GM19395 (cell line): Measurements from ENCODE around the gene GRPEL1.
"Not testable (repeated sequence)": the region's sequence is repeated elsewhere in the genome, so short reads cannot be mapped to it uniquely, and the experiment has no call there.

Source experiments
- ATAC-seq: cut with Tn5 transposase; IDR thresholded peaks from one replicate; pipeline ENCODE4 v1.9.1; 2021; ENCODE audit warnings: mild to moderate bottlenecking, moderate library complexity; ENCODE audit not compliant: unreplicated experiment

The GRPEL1 gene

DNA sequence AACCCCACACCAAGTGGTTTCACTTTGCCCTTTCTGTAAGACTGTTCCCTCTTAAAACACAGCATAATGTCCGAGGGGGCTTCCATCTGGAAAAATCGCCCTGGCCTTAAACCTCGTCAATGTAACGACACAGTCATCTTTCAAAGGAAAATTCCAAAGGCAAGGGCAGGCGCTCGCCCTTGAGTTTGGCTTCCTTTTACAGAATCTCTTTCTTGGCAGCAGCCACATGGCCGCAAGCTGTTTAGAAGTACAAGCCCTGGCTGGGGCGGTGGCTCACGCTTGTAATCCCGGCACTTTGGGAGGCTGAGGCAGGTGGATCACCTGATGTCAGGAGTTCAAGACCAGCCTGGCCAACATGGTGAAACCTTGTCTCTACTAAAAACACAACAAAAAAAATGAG is 27.1 kb upstream of the GRPEL1 start:
- no peak for ATAC-seq

DNA sequence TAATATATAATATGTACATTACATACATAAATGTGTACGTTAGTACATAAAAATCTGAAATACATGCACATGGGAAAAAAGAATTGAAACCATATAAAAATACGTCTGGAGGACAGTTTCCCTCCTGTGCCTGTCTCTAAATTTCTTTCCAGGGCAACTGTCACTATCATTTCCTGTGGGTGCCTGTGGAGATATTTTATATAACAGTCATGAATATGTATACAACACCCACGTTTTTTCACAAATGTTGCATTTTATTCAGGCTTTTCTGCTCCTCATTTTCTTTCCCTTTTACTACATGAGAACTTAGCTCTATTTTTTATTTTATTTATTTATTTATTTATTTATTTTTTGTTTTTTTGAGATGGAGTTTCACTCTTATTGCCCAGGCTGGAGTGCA is 24.2 kb upstream of the GRPEL1 start:
- ATAC-seq, result no peak

DNA sequence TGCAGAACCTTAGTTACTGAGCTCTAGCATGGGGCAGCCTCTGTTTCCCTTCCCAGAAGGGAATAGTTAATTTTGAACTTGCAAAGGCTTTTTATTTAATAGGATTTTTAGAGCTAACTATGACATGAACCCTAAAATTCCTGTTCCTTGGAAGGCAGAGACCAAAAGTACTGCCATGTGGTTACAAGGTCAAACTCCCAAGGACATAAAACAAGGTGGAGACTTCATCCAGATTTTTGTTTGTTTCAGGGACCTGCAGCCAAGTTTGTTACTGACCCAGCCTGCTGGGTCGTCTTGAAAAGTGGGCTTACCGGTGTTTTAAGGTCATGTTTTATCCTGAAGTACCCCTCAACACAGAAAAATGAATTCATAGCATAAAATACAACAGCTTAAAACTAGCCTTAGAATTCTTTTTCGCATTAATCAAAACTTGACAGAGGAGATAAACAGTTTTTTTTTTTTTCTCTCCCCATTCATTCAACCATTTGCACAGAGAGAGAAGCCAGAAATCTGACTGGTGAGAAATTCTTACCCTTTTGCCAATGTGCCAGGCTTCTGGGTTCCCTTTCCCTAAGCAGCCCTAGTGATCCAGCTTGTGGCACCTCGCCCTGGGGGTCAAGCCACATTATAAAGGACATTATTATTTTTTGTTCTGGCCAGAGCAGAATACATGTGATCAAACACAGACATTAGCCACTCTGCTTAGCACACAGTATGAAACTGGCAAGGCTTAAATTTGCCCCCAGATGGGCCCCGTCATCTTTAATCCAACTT is 21.5 kb upstream of the GRPEL1 start:
- ATAC-seq, result no peak

DNA sequence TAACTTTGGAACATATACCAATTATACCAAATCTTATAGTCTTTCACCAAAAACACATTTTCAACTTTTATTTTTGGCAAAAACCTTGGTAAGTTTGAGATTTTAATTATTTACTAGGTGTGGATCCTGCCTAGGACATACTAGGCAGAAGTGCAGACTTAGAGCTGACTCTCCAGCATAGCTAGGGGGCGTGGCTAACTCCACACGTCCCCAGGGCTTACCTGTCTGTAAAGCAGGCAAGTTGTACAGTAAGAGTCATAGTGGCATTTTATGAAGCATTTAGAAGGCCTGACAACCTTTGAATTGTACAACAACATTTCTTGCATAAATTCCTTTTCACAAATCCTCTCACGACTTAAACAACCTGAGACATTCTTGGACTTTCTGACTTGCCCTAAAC is 19.2 kb upstream of the GRPEL1 start:
- ATAC-seq, result no peak

DNA sequence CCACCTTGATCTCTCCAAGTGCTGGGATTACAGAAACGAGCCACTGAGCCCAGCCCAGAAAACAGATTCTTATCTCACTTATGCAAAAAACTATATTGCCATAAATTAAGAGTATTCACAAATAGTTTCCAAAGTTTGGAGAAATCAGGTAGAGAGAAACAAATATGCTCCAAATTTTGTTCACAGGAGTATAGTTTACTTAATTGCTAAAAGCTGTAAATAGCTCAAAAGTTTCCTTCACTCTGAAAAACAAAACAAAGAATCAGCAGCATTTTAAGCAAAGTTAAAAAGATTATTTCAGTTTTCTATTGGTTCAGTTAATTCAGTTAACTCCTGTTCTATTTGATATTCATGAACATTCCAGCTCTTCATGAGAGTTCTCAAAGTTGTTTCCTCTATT is 18.5 kb upstream of the GRPEL1 start:
- no peak for ATAC-seq

DNA sequence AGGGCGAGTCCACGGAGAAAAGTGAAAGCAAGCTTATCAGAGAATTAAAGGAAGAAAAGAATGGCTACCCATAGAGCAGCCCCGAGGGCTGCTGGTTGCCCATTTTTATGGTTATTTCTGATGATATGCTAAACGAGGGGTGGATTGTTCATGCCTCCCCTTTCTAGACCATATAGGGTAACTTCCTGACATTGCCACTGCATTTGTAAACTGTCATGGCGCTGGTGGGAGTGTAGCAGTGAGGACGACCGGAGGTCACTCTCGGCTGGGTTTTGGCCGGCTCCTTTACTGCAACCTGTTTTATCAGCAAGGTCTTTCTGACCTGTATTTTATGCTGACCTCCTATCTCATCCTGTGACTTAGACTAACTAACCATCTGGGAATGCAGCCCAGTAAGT is 16.7 kb upstream of the GRPEL1 start:
- ATAC-seq, result not testable (repeated sequence)

DNA sequence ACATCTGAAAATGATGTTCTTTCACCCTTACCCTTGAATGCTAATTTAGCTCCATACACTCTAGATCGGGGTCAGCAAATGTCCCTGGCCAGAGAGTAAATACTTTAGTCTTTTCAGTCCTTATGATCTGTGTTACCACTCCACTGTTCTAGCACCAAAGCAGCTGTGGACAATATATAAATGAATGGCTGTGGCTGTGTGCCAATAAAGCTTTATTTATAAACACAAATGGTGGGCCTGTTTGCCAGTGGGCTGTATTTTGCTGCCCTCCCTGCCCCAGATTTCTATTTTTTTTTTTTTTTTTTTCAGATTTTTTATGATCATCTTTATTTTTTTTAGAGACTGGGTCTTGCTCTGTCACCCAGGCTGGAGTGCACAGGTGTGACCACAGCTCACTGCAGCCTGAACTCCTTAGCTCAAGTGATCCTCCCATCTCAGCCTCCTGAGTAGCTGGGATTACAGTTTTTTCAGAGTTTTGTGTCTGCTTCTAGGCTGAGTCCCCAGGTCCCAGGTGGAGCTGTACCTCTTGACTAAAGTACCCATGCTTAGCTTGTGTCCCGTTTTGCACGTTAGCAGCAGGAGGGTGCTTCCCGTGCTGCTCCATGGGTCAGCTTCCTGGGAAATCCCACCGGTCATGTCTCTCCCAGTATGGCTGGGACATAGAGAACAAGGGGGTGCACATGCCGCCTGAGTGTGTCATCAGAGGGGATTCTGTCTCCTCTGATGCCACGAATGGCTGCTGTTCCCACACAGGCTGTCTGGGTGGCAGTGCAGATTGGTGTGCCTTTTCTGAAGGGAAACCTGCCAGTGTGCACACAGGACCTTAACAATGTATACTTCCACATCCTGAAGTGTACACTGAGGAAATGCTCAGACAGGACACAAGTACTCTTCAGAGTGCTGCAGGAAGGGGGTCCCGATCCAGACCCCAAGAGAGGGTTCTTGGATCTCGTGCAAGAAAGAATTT is 16.0 kb upstream of the GRPEL1 start:
- no peak for ATAC-seq

DNA sequence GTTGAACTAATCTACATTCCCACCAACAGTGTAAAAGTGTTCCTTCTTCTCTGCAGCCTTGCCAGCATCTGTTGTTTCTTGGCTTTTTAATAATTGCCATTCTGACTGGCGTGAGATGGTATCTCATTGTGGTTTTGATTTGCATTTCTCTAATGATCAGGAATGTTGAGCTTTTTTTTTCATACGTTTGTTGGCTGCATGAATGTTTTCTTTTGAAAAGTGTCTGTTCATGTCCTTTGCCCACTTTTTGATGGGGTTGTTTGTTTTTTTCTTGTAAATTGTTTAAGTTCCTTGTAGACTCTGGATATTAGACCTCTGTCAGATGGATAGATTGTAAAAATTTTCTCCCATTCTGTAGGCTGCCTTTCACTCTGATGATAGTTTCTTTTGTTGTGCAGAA is 12.0 kb upstream of the GRPEL1 start:
- not testable (repeated sequence) for ATAC-seq

DNA sequence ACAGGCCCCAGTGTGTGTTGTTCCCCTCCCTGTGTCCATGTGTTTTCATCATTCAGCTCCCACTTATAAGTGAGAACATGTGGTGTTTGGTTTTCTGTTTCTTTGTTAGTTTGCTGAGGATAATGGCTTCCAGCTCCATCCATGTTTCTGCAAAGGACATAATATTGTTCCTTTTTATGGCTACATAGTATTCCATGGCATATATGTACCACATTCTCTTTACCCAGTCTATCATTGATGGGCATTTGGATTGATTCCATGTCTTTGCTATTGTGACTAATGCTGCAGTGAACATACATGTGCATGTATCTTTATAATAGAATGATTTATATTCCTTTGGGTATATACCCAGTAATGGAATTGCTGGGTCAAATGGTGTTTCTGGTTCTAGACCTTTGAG is 11.6 kb upstream of the GRPEL1 start:
- ATAC-seq, result not testable (repeated sequence)

DNA sequence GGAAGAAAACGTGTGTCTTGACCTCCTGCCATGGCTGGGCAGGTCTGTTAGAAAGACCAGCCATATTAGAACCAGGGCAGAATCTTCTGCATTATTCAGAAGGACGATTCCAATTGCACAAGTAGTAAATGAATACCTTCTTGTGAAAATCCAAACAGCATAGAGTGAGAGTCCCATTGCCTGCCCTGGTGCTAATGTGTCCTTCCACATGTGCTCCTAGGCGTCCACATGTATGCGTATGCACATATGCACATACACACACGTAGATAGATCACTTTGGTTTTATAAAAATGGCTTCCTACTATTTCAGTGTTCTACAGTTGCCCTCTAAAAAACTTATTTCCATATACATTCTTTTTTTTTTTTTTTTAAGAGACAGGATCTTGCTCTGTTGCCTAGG is 10.2 kb upstream of the GRPEL1 start:
- no peak for ATAC-seq

DNA sequence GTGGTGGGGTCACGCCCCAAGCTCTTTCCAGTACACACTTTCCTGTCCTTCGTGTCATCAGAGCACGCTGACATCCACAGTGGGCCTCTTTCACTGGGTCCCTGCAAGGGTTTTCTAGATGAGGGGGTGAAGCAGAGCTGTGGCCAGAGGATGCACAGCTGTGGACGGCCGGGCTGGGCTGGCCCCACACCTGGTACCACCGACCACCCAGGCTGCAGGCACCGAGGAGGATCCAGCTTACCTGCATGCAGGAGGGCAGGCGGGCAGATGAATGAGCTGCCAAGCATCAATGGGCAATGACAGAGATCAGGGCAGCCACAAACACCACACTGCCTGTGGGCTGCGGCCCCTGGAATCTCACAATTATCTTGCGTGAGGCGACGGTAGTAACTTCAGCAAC is 9.5 kb upstream of the GRPEL1 start:
- no peak for ATAC-seq

DNA sequence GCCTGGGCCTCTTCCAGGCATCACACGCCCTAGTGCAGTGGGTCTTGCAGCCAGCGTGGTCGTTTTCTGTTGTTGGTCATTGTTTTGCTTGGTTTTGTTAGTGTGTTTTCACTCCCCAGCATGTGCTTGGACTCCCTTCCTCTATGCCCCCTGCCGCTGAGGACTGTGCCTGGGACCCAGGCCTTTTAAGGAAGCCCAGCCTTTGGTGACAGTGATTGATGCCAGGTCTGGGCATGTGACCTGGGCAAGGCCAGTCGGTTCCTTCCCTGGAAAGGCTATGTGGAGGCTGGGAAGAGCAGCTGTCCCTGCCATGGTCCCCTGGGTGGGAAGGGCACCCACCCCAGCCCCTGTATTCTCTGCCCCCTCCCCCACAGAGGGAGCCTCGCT is 8.8 kb upstream of the GRPEL1 start:
- no peak for ATAC-seq

DNA sequence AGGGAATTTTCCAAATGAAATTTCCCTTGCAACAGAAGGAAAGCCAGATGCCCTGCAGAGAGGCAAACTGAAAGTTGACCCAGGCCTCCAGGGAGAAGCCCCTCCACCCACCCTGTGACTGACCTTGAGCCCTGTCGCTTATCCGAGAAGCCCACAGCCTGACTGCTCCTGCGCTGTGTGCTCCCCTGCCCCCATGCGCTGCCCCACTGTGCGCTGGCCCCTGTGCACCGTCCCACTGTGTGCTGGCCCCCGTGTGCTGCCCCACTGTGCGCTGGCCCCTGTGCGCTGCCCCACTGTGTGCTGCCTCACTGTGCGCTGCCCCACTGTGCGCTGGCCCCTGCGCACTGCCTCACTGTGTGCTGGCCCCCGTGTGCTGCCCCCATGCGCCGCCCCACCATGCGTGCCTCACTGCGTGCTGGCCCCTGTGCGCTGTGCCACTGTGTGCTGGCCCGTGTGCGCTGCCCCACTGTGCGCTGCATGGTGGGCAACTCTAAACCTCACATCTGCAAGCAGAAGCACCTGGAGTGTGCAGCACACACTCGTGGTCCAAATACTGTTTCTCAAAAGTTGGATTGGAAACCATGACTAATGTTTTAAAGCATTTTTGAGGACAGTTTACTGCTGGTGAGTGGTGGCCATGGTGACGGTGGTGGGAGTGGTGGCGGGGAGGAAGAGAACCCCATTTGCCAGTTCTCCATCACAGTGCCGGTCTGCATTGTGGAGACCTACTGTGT is 8.3 kb upstream of the GRPEL1 start:
- no peak for ATAC-seq

DNA sequence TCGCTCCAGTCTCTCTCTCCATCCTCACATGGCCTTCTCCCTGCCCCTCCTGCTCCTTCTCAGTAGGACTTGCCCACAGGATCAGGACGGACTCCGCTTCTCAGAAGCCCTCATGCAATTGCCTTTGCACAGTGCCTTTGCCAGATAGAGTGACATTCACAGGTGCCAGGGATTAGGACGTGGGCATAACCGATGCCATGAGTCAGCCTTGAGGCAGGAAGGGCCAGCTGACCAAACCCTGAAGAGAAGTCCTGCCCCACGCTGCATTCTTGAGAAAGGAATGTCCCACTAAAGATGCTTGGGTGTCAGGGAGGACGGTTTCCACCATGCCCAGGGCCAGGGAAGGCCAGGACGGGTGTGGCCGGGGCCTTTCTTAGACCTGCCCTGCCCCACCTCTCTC is 6.6 kb upstream of the GRPEL1 start:
- no peak for ATAC-seq

DNA sequence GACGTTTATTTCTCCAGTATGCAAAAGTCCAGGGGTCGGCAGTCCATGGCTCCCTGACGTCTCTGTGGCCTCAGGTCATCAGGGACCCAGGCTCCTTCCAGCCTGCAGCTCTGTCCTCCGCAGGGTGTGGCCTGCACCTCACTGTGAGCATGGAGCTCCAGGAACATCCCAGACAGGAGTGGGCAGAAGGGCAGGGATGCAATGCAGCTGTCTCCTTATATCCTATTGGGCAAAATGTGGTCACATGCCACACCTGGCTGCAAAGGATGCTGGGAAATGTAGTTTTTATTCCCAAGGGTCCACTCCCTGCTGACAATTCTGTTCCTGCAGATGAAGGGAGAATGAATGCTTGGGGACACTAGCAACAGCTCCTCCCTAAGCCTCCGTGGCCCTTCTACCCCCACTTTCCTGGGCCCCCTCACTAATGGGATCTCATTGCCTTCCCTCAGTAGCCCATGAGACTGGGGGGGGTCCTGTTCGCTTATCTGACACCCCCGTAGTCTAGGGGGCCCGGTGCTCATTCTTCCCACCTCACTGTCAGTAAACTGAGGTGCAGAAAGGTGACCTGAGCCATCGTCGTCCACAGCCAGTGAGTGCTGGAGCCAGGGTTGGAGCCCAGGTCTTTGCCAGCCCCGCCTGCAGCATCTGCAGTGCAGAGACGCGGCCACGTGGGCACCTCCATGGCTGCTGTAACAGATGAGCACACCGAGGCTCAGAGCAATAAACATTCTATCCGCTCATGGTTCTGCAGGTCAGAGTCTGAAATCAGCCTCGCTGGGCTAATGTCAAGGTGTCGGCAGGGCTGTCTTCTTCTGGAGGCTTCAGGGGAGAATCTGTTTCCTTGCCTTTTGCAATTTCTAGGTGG is 5.9 kb upstream of the GRPEL1 start:
- no peak for ATAC-seq

DNA sequence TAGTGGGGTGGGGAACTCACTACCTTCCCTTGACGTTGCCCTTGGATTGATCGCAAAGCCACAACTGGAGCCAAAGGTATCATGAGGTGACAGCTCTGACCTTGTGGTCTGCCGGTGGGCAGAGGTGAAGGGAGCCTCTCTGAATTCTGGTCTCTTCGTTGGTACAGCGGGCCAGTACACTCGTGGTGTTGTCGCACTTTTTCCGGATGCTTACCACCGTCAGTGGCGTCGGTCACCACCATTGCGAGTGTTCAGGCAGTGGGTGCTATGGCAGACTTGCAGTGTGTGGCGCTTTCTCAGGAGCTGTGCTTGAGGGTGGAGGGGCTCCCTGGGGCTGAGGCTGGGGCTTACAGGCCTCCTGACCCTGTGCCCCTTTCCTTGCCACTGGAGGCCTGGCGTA is 5.2 kb upstream of the GRPEL1 start:
- ATAC-seq, result no peak

DNA sequence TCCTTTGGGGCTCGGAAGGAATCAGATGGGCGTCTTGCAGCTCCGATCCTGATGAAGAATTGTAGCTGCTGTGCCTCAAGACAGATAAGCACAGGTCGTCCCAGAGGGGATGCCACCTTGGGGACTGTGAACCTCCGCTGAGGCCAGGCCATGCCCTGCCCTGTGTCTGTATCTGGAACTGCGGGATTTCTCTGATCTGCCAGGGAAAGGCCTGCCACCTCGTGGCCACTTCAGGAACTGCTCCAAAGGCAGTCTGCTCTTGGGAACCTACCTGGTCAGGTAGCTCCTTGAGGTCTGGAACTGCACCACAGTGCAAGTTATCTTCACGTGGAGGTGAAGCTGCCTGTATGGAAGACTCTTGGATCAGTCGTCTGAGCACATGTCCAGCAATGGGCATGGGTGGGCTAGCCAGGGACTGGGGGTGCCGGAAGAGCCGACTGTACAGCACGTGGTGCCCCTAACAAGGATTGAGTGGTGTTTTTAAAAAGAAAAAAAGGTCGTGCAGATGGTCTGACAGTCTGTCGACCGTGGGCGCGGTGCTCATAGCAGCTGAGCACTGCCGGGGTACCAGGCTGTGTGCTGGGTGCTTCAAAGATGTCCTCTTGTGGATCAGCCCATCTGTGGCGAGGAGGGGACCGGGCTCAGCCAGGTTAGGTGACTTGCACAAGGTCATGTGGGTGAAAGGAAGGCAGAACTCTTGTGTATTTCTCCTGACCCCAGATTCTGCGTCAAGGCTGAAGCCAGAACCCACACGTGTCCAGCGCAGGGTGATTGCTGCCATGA is 3.1 kb upstream of the GRPEL1 start:
- no peak for ATAC-seq

DNA sequence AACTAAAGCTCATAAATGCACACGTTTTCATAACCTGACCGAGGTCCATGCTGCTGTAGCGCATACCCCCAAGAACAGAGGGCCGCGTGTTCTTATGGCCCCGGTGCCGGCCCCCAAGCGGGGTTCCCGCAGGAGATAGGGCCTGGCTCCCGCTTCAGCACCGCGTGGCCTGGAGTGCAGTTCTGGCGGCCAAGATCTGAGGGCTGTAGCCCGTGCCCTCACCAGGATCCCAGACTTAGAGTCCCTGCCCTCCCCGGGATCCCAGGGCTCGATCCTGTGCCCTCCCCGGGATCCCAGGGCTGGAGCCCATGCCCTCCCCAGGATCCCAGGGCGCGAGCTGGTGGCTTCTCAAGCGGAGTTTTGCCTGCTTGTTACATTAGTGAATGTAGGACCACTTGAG is 1.0 kb upstream of the GRPEL1 start:
- no peak for ATAC-seq

DNA sequence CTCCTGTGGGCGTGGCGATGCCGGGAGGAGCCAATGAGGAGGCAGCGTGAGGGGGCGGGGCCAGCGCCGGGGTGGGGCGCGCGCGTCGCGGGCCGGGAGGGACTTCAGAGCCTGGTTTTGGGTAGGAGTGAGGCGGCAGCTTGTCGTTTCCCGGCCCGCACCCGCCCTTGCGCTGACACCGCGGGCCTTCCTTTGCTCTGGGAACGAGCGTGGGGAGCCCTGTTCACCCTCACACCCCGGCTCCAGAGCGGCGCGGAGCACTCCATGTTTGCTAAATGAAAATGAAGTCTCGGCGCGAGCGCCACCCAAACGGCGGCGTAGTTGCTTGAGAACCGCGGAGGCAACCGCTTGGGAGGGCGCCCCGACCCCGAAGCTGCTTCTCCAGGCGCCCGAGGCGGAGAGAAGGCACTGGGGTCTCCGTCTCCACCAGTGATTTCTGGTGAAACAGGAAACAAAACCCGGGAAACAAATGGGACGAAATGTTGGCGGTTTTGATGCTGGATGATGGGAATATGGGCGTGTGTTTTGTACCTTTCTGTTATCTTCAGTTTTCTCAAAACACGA is 497 bp upstream of the GRPEL1 start:
- peak; percentile 37 for ATAC-seq

DNA sequence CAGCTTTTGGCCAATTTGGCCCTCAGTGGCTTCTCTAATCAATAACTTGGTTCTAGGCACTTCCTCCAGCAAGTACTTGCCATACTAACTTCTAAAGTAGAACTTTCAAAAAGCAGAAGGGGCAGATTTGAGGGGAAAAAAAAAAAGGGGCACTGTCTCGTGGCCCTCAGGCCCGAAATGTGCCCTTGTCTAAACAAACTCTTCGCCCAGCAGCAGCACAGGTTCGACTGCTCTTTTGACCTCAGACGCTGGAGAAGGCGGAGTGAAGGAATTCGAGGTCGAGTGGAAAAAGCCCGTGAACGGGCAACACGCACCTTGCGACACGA is 775 bp downstream of the GRPEL1 start:
- ATAC-seq, result no peak
